Adrenal gland (tissue), 12 donors: ENCODE results near the gene NUDT3. TPM values are rescaled to one million over a fixed set of nuclear protein-coding genes. Genes with fewer than 3 reads are reported as not detected.

Experiments
- DNase-seq, 7 donors: peaks; one replicate each; pipeline ENCODE4 v3.0.0-alpha.2; 2019 to 2020
- H3K27ac ChIP-seq, 5 donors: fragments of 200-600 bp; sonication (generic) in 4 of 5; 1 replicate in 3 of 5; 2 replicates in 2 of 5; pipeline versions ENCODE4 v1.5.1 to v1.8.0; 2016 to 2020; ENCODE audit warnings: mild to moderate bottlenecking in 1 of 5
- H3K27me3 ChIP-seq: fragments of 200-600 bp; 2 replicates; pipeline ENCODE4 v1.8.0; 2021
- H3K36me3 ChIP-seq, 2 donors: fragments of 200-600 bp; replicated peaks in 1 of 2; 1 replicate in 1 of 2; 2 replicates in 1 of 2; pipeline versions ENCODE4 v1.5.1 to v1.8.0; 2018 to 2022
- H3K4me1 ChIP-seq, 2 donors: fragments of 200-600 bp; replicated peaks in 1 of 2; 1 replicate in 1 of 2; 2 replicates in 1 of 2; pipeline versions ENCODE4 v1.5.1 to v1.8.0; 2018 to 2021
- H3K4me3 ChIP-seq, 4 donors: fragments of 200-600 bp; sonication (generic) in 3 of 4; one replicate each; pipeline ENCODE4 v1.5.1; 2016 to 2018
- H3K9me3 ChIP-seq, 3 donors: fragments of 200-600 bp; sonication (generic) in 1 of 3; replicated peaks in 1 of 3; 1 replicate in 2 of 3; 2 replicates in 1 of 3; pipeline versions ENCODE4 v1.5.1 to v1.8.0; 2016 to 2021
- CTCF ChIP-seq, 6 experiments: fragments of 450-650 bp in 4 of 6; fragments of 200-600 bp in 2 of 6; sonication (generic) in 1 of 6; IDR thresholded peaks; 1 replicate in 5 of 6; 2 replicates in 1 of 6; pipeline versions ENCODE4 v1.5.1 to v1.8.0; 2016 to 2021; ENCODE audit warnings: antibody characterized with exemption in 6 of 6, mild to moderate bottlenecking in 2 of 6, moderate library complexity in 1 of 6
- POLR2A ChIP-seq, 2 donors: fragments of 450-650 bp; IDR thresholded peaks; one replicate each; pipeline ENCODE4 v1.6.1; 2017; ENCODE audit warnings: antibody characterized with exemption in 2 of 2, mild to moderate bottlenecking in 2 of 2, moderate library complexity in 1 of 2
- WGBS, 4 donors: extraction: QIAGEN DNeasy Blood & Tissue Kit in 2 of 4; methylation state at CpG; one replicate each; pipeline versions ENCODE4 v1.1.5 to v1.1.7; 2013 to 2017; 5-methylcytosine and 5-hydroxymethylcytosine counted together
- intact Hi-C, 2 donors: fragments of 100-400 bp; cut with DNase I; formaldehyde crosslinking; loops; one replicate each; pipeline versions ENCODE4 v1.14.1 to v1.15.0; 2022 to 2023
- polyA plus RNA-seq, 3 donors: library from polyadenylated mRNA; stranded (reverse); fragments of 200-250 nt in 2 of 3; fragments of 350-450 nt in 1 of 3; fragmentation: Illumina TruSeq in 1 of 3; extraction: RNeasy Lipid Tissue Mini Kit (QIAGEN cat#74804) in 1 of 3; gene quantifications; one replicate each; pipeline ENCODE4 v1.2.3, GENCODE V29; 2013 to 2014
- total RNA-seq, 9 donors: library from RNA; depleted of rRNA in 4 of 9; stranded (reverse); fragments of >200 nt in 4 of 9; fragments of 120-200 nt in 1 of 9; fragmentation: NEBNext Ultra II Directional in 1 of 9; extraction: Animal tissue kit (Norgen Biotek cat#: 25700) in 1 of 9; gene quantifications; one replicate each; pipeline versions ENCODE4 v1.1.0 to v1.2.4, GENCODE V29; 2013 to 2023
- donor health status: healthy with polysubstance abuse.
- donor health status: Bipolar disorder and iron deficiency.
- donor health status: DM: yes; HTN: yes; CAD: no.
- donor health status: DM: no; HTN: no; CAD: no.
- donor health status: DM: no; HTN: no; CAD: no.
- donor health status: DM: yes; HTN: yes; CAD: no.

NUDT3 gene
- total and polyA plus RNA-seq, 12 donors, result 18.2 to 56.3 (median 40.9) TPM

GRCh38 chr6:34277763-34278112 is 114.7 kb downstream of the NUDT3 start:
- intact Hi-C loops, result no loop called here
- H3K27me3 ChIP-seq, result no peaks in the 10 kb centered on the region
- WGBS, 4 donors, result 93 to 95% (median 94%) methylated on average over 4 of the region's 4 CpGs
- peaks cover 0 to 6% of the 10 kb centered on the region in 2 donors for H3K4me1 ChIP-seq
- H3K9me3 ChIP-seq, result no peaks in the 10 kb centered on the region
- H3K4me3 ChIP-seq, result no peak overlapping the region
- DNase-seq, result no peak
- H3K36me3 ChIP-seq, result no peaks in the 10 kb centered on the region
- no peak for TF ChIP-seq POLR2A (IDR thresholded peaks at IDR 0.05)
- no peak for TF ChIP-seq CTCF (IDR thresholded peaks at IDR 0.05)
- H3K27ac ChIP-seq, result no peak overlapping the region

- no peaks in the 10 kb centered on the region for H3K9me3 ChIP-seq
- peaks cover 0 to 6% of the 10 kb centered on the region in 2 donors for H3K4me1 ChIP-seq
- no peak for DNase-seq
- no peaks in the 10 kb centered on the region for H3K36me3 ChIP-seq
- TF ChIP-seq CTCF (IDR thresholded peaks at IDR 0.05), result no peak
- no peak for TF ChIP-seq POLR2A (IDR thresholded peaks at IDR 0.05)
- no peaks in the 10 kb centered on the region for H3K27me3 ChIP-seq
- H3K4me3 ChIP-seq, result no peak overlapping the region
- 53 to 62% (median 55%) methylated on average over 10 of the region's 10 CpGs for WGBS, 4 donors
- no peak overlapping the region for H3K27ac ChIP-seq
- intact Hi-C loops, result no loop called here
Measured at GRCh38 chr6:34276881-34277762, 115.3 kb downstream of the NUDT3 start.

- Histone ChIP-seq H3K27ac (no peak overlapping the region), H3K9me3 (no peaks in the 10 kb centered on the region), H3K27me3 (no peaks in the 10 kb centered on the region), H3K4me1 (peaks cover 0 to 6% of the 10 kb centered on the region in 2 donors), H3K4me3 (no peak overlapping the region), H3K36me3 (no peaks in the 10 kb centered on the region)
- 85 to 99% (median 92%) methylated on average over 5 of the region's 5 CpGs for WGBS, 4 donors
- DNase-seq, result no peak
- TF ChIP-seq POLR2A (IDR thresholded peaks at IDR 0.05) (no peak), CTCF (IDR thresholded peaks at IDR 0.05) (no peak)
- intact Hi-C loops, result no loop called here
Measured at GRCh38 chr6:34276191-34276590, 116.3 kb downstream of the NUDT3 start.

- no peak overlapping the region for H3K4me3 ChIP-seq
- no peak for DNase-seq
- no peaks in the 10 kb centered on the region for H3K36me3 ChIP-seq
- H3K9me3 ChIP-seq, result no peaks in the 10 kb centered on the region
- H3K27ac ChIP-seq, result no peak overlapping the region
- TF ChIP-seq CTCF (IDR thresholded peaks at IDR 0.05) (no peak), POLR2A (IDR thresholded peaks at IDR 0.05) (no peak)
- 92 to 95% (median 94%) methylated on average over 3 of the region's 3 CpGs for WGBS, 4 donors
- intact Hi-C loops, result no loop called here
- H3K27me3 ChIP-seq, result no peaks in the 10 kb centered on the region
- H3K4me1 ChIP-seq, result peaks cover 0 to 6% of the 10 kb centered on the region in 2 donors
Measured at GRCh38 chr6:34275128-34275804, 117.2 kb downstream of the NUDT3 start.
